Right lung (tissue), 5 donors: ENCODE results near the gene USP21. TPM values are rescaled to one million over a fixed set of nuclear protein-coding genes. Genes with fewer than 3 reads are reported as not detected.

Source experiments
- DNase-seq, 2 donors: peaks; one replicate each; pipeline ENCODE4 v3.0.0-alpha.2; 2013
- polyA plus RNA-seq, 5 donors: library from polyadenylated mRNA; unstranded; fragments of 120-200 nt; gene quantifications; one replicate each; pipeline versions ENCODE4 v1.2.1 to v1.2.3, GENCODE V29; 2013; ENCODE audit warnings: inconsistent platforms in 1 of 5, low replicate concordance in 1 of 5; ENCODE audit not compliant: insufficient read length in 5 of 5, insufficient read depth in 1 of 5

USP21 gene
- polyA plus RNA-seq, 5 donors: 42.7 to 56.3 (median 49.4) TPM

GRCh38 chr1:161207173-161207572, 47.9 kb downstream of the USP21 start:
- DNase-seq: no peak

- no peak for DNase-seq
Observed at GRCh38 chr1:161209790-161210409, 50.6 kb downstream of the USP21 start.

- DNase-seq: no peak
Observed at GRCh38 chr1:161214369-161214768, 55.1 kb downstream of the USP21 start.

- DNase-seq: no peak
Observed at GRCh38 chr1:161215076-161215475, 55.8 kb downstream of the USP21 start, which contains the start of gene FCER1G. FCER1G (plus strand) TSS chr1:161215295; CDS start chr1:161215322, 27 bp downstream.

Other genes starting within 250 kb of the USP21 start
- gene ITLN2, start 204.7 kb upstream of the USP21 start, polyA plus RNA-seq: under 1 TPM in 1 of 5 donors, not detected in 4; 0.22 TPM
- 100 to 1,000 TPM in 1 of 5 donors, 10 to 100 TPM in 4; 76.0 to 110 (median 86.2) TPM for gene F11R, start 138.3 kb upstream of the USP21 start, polyA plus RNA-seq
- 10 to 100 TPM; 32.7 to 51.5 (median 49.5) TPM for gene TSTD1, start 120.5 kb upstream of the USP21 start, polyA plus RNA-seq
- 10 to 100 TPM; 63.8 to 67.7 (median 64.3) TPM for gene USF1, start 113.5 kb upstream of the USP21 start, polyA plus RNA-seq
- 1 to 10 TPM; 2.8 to 4.7 (median 3.9) TPM for gene ARHGAP30, start 89.6 kb upstream of the USP21 start, polyA plus RNA-seq
- gene NECTIN4, start 69.9 kb upstream of the USP21 start, polyA plus RNA-seq: 10 to 100 TPM in 2 of 5 donors, 1 to 10 TPM in 3; 7.3 to 11.9 (median 9.1) TPM
- gene KLHDC9, start 61.1 kb upstream of the USP21 start, polyA plus RNA-seq: 1 to 10 TPM; 3.8 to 8.0 (median 5.2) TPM
- gene PFDN2, start 41.5 kb upstream of the USP21 start, polyA plus RNA-seq: 10 to 100 TPM; 51.4 to 67.6 (median 53.5) TPM
- gene NIT1, start 41.4 kb upstream of the USP21 start, polyA plus RNA-seq: 10 to 100 TPM; 40.9 to 46.1 (median 42.5) TPM
- 10 to 100 TPM; 49.2 to 56.6 (median 50.4) TPM for gene DEDD, start 26.8 kb upstream of the USP21 start, polyA plus RNA-seq
- 100 to 1,000 TPM; 147 to 175 (median 155) TPM for gene UFC1, start 5.5 kb upstream of the USP21 start, polyA plus RNA-seq
- gene PPOX, start 6.9 kb downstream of the USP21 start, polyA plus RNA-seq: 10 to 100 TPM; 39.9 to 59.3 (median 45.1) TPM
- gene B4GALT3, start 18.0 kb downstream of the USP21 start, polyA plus RNA-seq: 10 to 100 TPM; 31.7 to 48.1 (median 41.5) TPM
- 1 to 10 TPM; 1.8 to 2.8 (median 2.2) TPM for gene ADAMTS4, start 39.6 kb downstream of the USP21 start, polyA plus RNA-seq
- gene NDUFS2, start 42.9 kb downstream of the USP21 start, polyA plus RNA-seq: 100 to 1,000 TPM; 146 to 165 (median 156) TPM
- gene FCER1G, start 55.8 kb downstream of the USP21 start, polyA plus RNA-seq: 10 to 100 TPM; 14.3 to 23.8 (median 18.1) TPM
- gene APOA2, start 64.1 kb downstream of the USP21 start, polyA plus RNA-seq: 10 to 100 TPM in 1 of 5 donors, not detected in 4; 59.7 TPM
- 10 to 100 TPM; 10.1 to 12.4 (median 11.6) TPM for gene TOMM40L, start 66.6 kb downstream of the USP21 start, polyA plus RNA-seq
- gene NR1I3, start 78.7 kb downstream of the USP21 start, polyA plus RNA-seq: under 1 TPM; 0.51 to 0.99 (median 0.88) TPM
- gene PCP4L1, start 99.2 kb downstream of the USP21 start, polyA plus RNA-seq: 1 to 10 TPM in 2 of 5 donors, under 1 TPM in 3; 0.68 to 1.4 (median 0.91) TPM
- gene MPZ, start 150.5 kb downstream of the USP21 start, polyA plus RNA-seq: 1 to 10 TPM; 2.6 to 4.7 (median 3.2) TPM
- gene SDHC, start 154.9 kb downstream of the USP21 start, polyA plus RNA-seq: 100 to 1,000 TPM; 161 to 204 (median 179) TPM
- gene CFAP126, start 208.4 kb downstream of the USP21 start, polyA plus RNA-seq: 10 to 100 TPM in 3 of 5 donors, 1 to 10 TPM in 2; 4.5 to 20.0 (median 14.6) TPM